CD14-positive monocyte (primary cell): ENCODE data around the gene FKBP10. TPM values are rescaled to one million over a fixed set of nuclear protein-coding genes. Genes with fewer than 3 reads are reported as not detected.

ENCODE experiments used
- DNase-seq, 3 donors: peaks; one replicate each; pipeline ENCODE4 v3.0.0-alpha.2; 2011 to 2022
- H2AFZ ChIP-seq: 2 replicates; pipeline ENCODE4 v1.6.0; 2012; ENCODE audit warnings: mild to moderate bottlenecking, low read depth, low read length, inconsistent platforms; ENCODE audit not compliant: insufficient read depth, poor library complexity, severe bottlenecking
- H3K27ac ChIP-seq, 2 donors: 1 replicate in 1 of 2; 2 replicates in 1 of 2; pipeline ENCODE4 v1.5.1; 2012 to 2013; ENCODE audit warnings: low read length in 2 of 2, control low read depth in 1 of 2, inconsistent platforms in 1 of 2, low read depth in 1 of 2, mild to moderate bottlenecking in 1 of 2
- H3K27me3 ChIP-seq, 2 donors: one replicate each; pipeline versions ENCODE4 v1.6.0 to v1.6.1; 2011 to 2013; ENCODE audit warnings: low read length in 2 of 2; ENCODE audit not compliant: control insufficient read depth in 2 of 2, insufficient read depth in 2 of 2
- H3K36me3 ChIP-seq, 2 donors: replicated peaks in 1 of 2; 1 replicate in 1 of 2; 2 replicates in 1 of 2; pipeline versions ENCODE4 v1.5.1 to v1.6.1; 2012 to 2013; ENCODE audit warnings: low read length in 2 of 2, control low read depth in 1 of 2, inconsistent platforms in 1 of 2, mild to moderate bottlenecking in 1 of 2; ENCODE audit not compliant: insufficient read depth in 2 of 2, control insufficient read depth in 1 of 2
- H3K4me1 ChIP-seq, 2 donors: 1 replicate in 1 of 2; 2 replicates in 1 of 2; pipeline versions ENCODE4 v1.5.1 to v1.6.1; 2012 to 2013; ENCODE audit warnings: low read length in 2 of 2, control low read depth in 1 of 2, inconsistent platforms in 1 of 2, mild to moderate bottlenecking in 1 of 2, moderate library complexity in 1 of 2; ENCODE audit not compliant: insufficient read depth in 2 of 2, control insufficient read depth in 1 of 2
- H3K4me2 ChIP-seq: replicated peaks from 2 replicates; pipeline ENCODE3; 2012; ENCODE audit warnings: low read length, moderate library complexity, mild to moderate bottlenecking; ENCODE audit not compliant: poor library complexity, severe bottlenecking; ENCODE audit errors: extremely low read depth
- H3K4me3 ChIP-seq, 3 experiments: fragments of 200-600 bp in 1 of 3; sonication (generic) in 1 of 3; replicated peaks in 1 of 3; 1 replicate in 2 of 3; 2 replicates in 1 of 3; pipeline ENCODE4 v1.5.1; 2011 to 2013; ENCODE audit warnings: low read length in 3 of 3, mild to moderate bottlenecking in 3 of 3, control low read depth in 2 of 3, low read depth in 2 of 3, inconsistent platforms in 1 of 3, moderate library complexity in 1 of 3
- H3K79me2 ChIP-seq: 2 replicates; pipeline ENCODE4 v1.6.0; 2012; ENCODE audit warnings: mild to moderate bottlenecking, control low read depth, inconsistent platforms, low read length, moderate library complexity; ENCODE audit not compliant: insufficient read depth
- H3K9ac ChIP-seq: 2 replicates; pipeline ENCODE4 v1.6.0; 2017; ENCODE audit warnings: low read length, mild to moderate bottlenecking; ENCODE audit not compliant: insufficient read depth, poor library complexity, severe bottlenecking
- H3K9me3 ChIP-seq, 2 donors: replicated peaks in 1 of 2; 1 replicate in 1 of 2; 2 replicates in 1 of 2; pipeline versions ENCODE4 v1.5.1 to v1.6.1; 2012 to 2013; ENCODE audit warnings: low read length in 2 of 2, control low read depth in 1 of 2; ENCODE audit not compliant: control insufficient read depth in 1 of 2, insufficient read depth in 1 of 2
- H4K20me1 ChIP-seq: 2 replicates; pipeline ENCODE4 v1.6.0; 2012; ENCODE audit warnings: mild to moderate bottlenecking, low read length, control low read depth, moderate library complexity; ENCODE audit not compliant: insufficient read depth
- H3K27ac Mint-ChIP-seq, 7 donors: one replicate each; pipeline ENCODE4 v1.8.0; 2020; ENCODE audit warnings: mild to moderate bottlenecking in 7 of 7, mixed read lengths in 7 of 7, moderate library complexity in 6 of 7, inconsistent platforms in 2 of 7
- H3K27me3 Mint-ChIP-seq, 3 donors: one replicate each; pipeline ENCODE4 v1.8.0; 2021 to 2022; ENCODE audit warnings: low read depth in 3 of 3, mild to moderate bottlenecking in 3 of 3, mixed read lengths in 3 of 3, moderate library complexity in 3 of 3, inconsistent platforms in 1 of 3
- H3K36me3 Mint-ChIP-seq, 2 donors: one replicate each; pipeline ENCODE4 v1.8.0; 2020; ENCODE audit warnings: mixed read lengths in 2 of 2, inconsistent platforms in 1 of 2, mild to moderate bottlenecking in 1 of 2
- H3K4me1 Mint-ChIP-seq: one replicate; pipeline ENCODE4 v1.8.0; 2020; ENCODE audit warnings: mild to moderate bottlenecking, mixed read lengths
- H3K4me3 Mint-ChIP-seq, 2 donors: one replicate each; pipeline ENCODE4 v1.8.0; 2020; ENCODE audit warnings: mild to moderate bottlenecking in 2 of 2, mixed read lengths in 2 of 2, moderate library complexity in 1 of 2
- H3K9me3 Mint-ChIP-seq, 7 donors: one replicate each; pipeline ENCODE4 v1.8.0; 2020 to 2022; ENCODE audit warnings: mixed read lengths in 7 of 7, mild to moderate bottlenecking in 6 of 7, moderate library complexity in 6 of 7, inconsistent platforms in 2 of 7
- CTCF ChIP-seq: fragments of 200-600 bp; IDR thresholded peaks from one replicate; pipeline ENCODE4 v1.8.0; 2022; ENCODE audit warnings: antibody characterized with exemption, mild to moderate bottlenecking
- WGBS: methylation state at CpG from one replicate; pipeline ENCODE4 v1.1.5; 2013; ENCODE audit warnings: missing lambda C conversion rate; ENCODE audit not compliant: insufficient coverage; 5-methylcytosine and 5-hydroxymethylcytosine counted together
- intact Hi-C, 2 donors: fragments of 100-400 bp; cut with micrococcal nuclease; formaldehyde crosslinking; loops; one replicate each; pipeline versions ENCODE4 v1.15.0 to v1.15.1; 2023
- polyA plus RNA-seq, 3 donors: library from polyadenylated mRNA; depleted of rRNA in 1 of 3; unstranded in 2 of 3; stranded (reverse) in 1 of 3; fragments of 300-500 nt in 2 of 3; fragments of >200 nt in 1 of 3; fragmentation: Illumina TruSeq in 2 of 3; gene quantifications; 1 replicate in 2 of 3; 2 replicates in 1 of 3; pipeline ENCODE4 v1.2.3, GENCODE V29; 2012 to 2021
- small RNA-seq: library from RNA; depleted of rRNA; stranded (forward); fragments of <200 nt; gene quantifications from one replicate; pipeline ENCODE3, GENCODE V24; 2012; ENCODE audit warnings: low read depth; ENCODE audit not compliant: insufficient read length

Gene FKBP10
- polyA plus RNA-seq, 3 donors: not detected

- Histone ChIP-seq H3K36me3 (peaks cover 69 to 84% of the 10 kb centered on the region in 2 donors), H3K9ac (no peak overlapping the region), H3K27ac (no peak overlapping the region), H3K4me2 (no peak overlapping the region), H3K4me1 (peaks cover under 1 to 2% of the 10 kb centered on the region in 2 donors), H4K20me1 (no peaks in the 10 kb centered on the region), H2AFZ (no peak overlapping the region), H3K9me3 (no peaks in the 10 kb centered on the region), H3K27me3 (no peaks in the 10 kb centered on the region), H3K4me3 (no peak overlapping the region), H3K79me2 (no peaks in the 10 kb centered on the region)
- 93% methylated on average over 5 of the region's 7 CpGs for WGBS
- DNase-seq: no peak
- Mint-ChIP-seq H3K4me1 (peaks cover under 1% of the 10 kb centered on the region), H3K9me3 (peaks cover 0 to under 1% (median 0%) of the 10 kb centered on the region in 7 donors), H3K4me3 (no peak overlapping the region), H3K27me3 (no peaks in the 10 kb centered on the region), H3K27ac (peak overlapping the region in 1 of 7 donors; percentile 43), H3K36me3 (peaks cover 72 to 83% of the 10 kb centered on the region in 2 donors)
- intact Hi-C loops: no loop called here
- TF ChIP-seq CTCF: no peak
Observed at GRCh38 chr17:41870627-41871026, 57.8 kb downstream of the FKBP10 start.

GRCh38 chr17:41871789-41872188 lies 59.0 kb downstream of the FKBP10 start:
- intact Hi-C loops: no loop called here
- Histone ChIP-seq H3K4me1 (no peaks in the 10 kb centered on the region), H3K9me3 (no peaks in the 10 kb centered on the region), H3K4me3 (no peak overlapping the region), H3K4me2 (no peak overlapping the region), H3K27me3 (no peaks in the 10 kb centered on the region), H3K79me2 (no peaks in the 10 kb centered on the region), H3K36me3 (peaks cover 70 to 84% of the 10 kb centered on the region in 2 donors), H3K27ac (no peak overlapping the region), H2AFZ (no peak overlapping the region), H4K20me1 (no peaks in the 10 kb centered on the region), H3K9ac (no peak overlapping the region)
- H3K4me1 Mint-ChIP-seq: no peaks in the 10 kb centered on the region
- no peak for DNase-seq
- peaks cover 76 to 94% of the 10 kb centered on the region in 2 donors for H3K36me3 Mint-ChIP-seq
- H3K27ac Mint-ChIP-seq: peak overlapping the region in 2 of 7 donors; percentile 50 to 82
- H3K27me3 Mint-ChIP-seq: no peaks in the 10 kb centered on the region
- no peak overlapping the region for H3K4me3 Mint-ChIP-seq
- peaks cover 0 to 4% (median 0%) of the 10 kb centered on the region in 7 donors for H3K9me3 Mint-ChIP-seq
- 96% methylated on average over 6 of the region's 10 CpGs for WGBS
- TF ChIP-seq CTCF: no peak

Small RNAs within 50 kb of the gene (small RNA-seq; reads per million reads assigned to genes)
- gene AC125257.2: not detected

Other genes starting within 250 kb of the FKBP10 start
- gene KRT9, start 240.9 kb upstream of the FKBP10 start, polyA plus RNA-seq: not detected
- gene KRT14, start 226.1 kb upstream of the FKBP10 start, polyA plus RNA-seq: not detected
- gene KRT16, start 200.2 kb upstream of the FKBP10 start, polyA plus RNA-seq: not detected
- under 1 TPM in 1 of 3 donors, not detected in 2; 0.49 TPM for gene KRT17, start 188.4 kb upstream of the FKBP10 start, polyA plus RNA-seq
- 1,000 to 10,000 TPM; 1,176 to 1,536 (median 1,425) TPM for gene EIF1, start 124.1 kb upstream of the FKBP10 start, polyA plus RNA-seq
- gene GAST, start 100.7 kb upstream of the FKBP10 start, polyA plus RNA-seq: not detected
- not detected for gene HAP1, start 78.4 kb upstream of the FKBP10 start, polyA plus RNA-seq
- gene JUP, start 26.3 kb upstream of the FKBP10 start, polyA plus RNA-seq: 10 to 100 TPM; 14.0 to 22.1 (median 15.4) TPM
- under 1 TPM; 0.13 to 0.46 (median 0.16) TPM for gene P3H4, start 1.1 kb upstream of the FKBP10 start, polyA plus RNA-seq
- 10 to 100 TPM; 11.5 to 14.2 (median 13.5) TPM for gene NT5C3B, start 23.2 kb downstream of the FKBP10 start, polyA plus RNA-seq
- gene KLHL10, start 24.8 kb downstream of the FKBP10 start, polyA plus RNA-seq: under 1 TPM in 1 of 3 donors, not detected in 2; 0.15 TPM
- 1 to 10 TPM; 3.0 to 4.1 (median 3.4) TPM for gene KLHL11, start 52.4 kb downstream of the FKBP10 start, polyA plus RNA-seq
- 10 to 100 TPM; 41.0 to 48.3 (median 45.1) TPM for gene ACLY, start 105.9 kb downstream of the FKBP10 start, polyA plus RNA-seq
- gene ODAD4, start 117.6 kb downstream of the FKBP10 start, polyA plus RNA-seq: under 1 TPM; 0.04 to 0.28 (median 0.23) TPM
- gene CNP, start 153.8 kb downstream of the FKBP10 start, polyA plus RNA-seq: 10 to 100 TPM; 19.0 to 50.2 (median 47.0) TPM
- 10 to 100 TPM; 29.1 to 79.7 (median 59.6) TPM for gene DNAJC7, start 204.4 kb downstream of the FKBP10 start, polyA plus RNA-seq
- 10 to 100 TPM; 51.1 to 77.1 (median 69.9) TPM for gene NKIRAS2, start 207.1 kb downstream of the FKBP10 start, polyA plus RNA-seq
- gene C17orf113, start 237.6 kb downstream of the FKBP10 start, polyA plus RNA-seq: under 1 TPM; 0.20 to 0.52 (median 0.28) TPM